ENCODE results near the gene ARRB1.

The ARRB1 gene

GRCh38 chr11:75303544-75304224, 47.8 kb downstream of the ARRB1 start:
- no peak for DNase-seq (ENCODE audit: low read depth)
- H3K4me3 ChIP-seq (replicated peaks; ENCODE audit: low read depth, low read length) = no peak overlapping the region
- no peak for TF ChIP-seq CTCF (IDR thresholded peaks at IDR 0.05; ENCODE audit: low read length, missing control alignments)

GRCh38 chr11:75302371-75302770, 49.1 kb downstream of the ARRB1 start:
- DNase-seq (ENCODE audit: low read depth) = no peak
- no peak overlapping the region for H3K4me3 ChIP-seq (replicated peaks; ENCODE audit: low read depth, low read length)

GRCh38 chr11:75301601-75302345, 49.7 kb downstream of the ARRB1 start:
- TF ChIP-seq CTCF (IDR thresholded peaks at IDR 0.05; ENCODE audit: low read length, missing control alignments) = no peak

More at GRCh38 chr11:75302371-75302770, 49.1 kb downstream of the ARRB1 start:
- no peak for TF ChIP-seq CTCF (IDR thresholded peaks at IDR 0.05; ENCODE audit: low read length, missing control alignments)

GRCh38 chr11:75301131-75301530, 50.3 kb downstream of the ARRB1 start:
- TF ChIP-seq CTCF (IDR thresholded peaks at IDR 0.05; ENCODE audit: low read length, missing control alignments) = no peak

More at GRCh38 chr11:75301601-75302345, 49.7 kb downstream of the ARRB1 start:
- DNase-seq (ENCODE audit: low read depth) = no peak
- no peak overlapping the region for H3K4me3 ChIP-seq (replicated peaks; ENCODE audit: low read depth, low read length)

GRCh38 chr11:75298976-75299260, 52.5 kb downstream of the ARRB1 start:
- no peak for TF ChIP-seq CTCF (IDR thresholded peaks at IDR 0.05; ENCODE audit: low read length, missing control alignments)
- no peak for DNase-seq (ENCODE audit: low read depth)
- no peak overlapping the region for H3K4me3 ChIP-seq (replicated peaks; ENCODE audit: low read depth, low read length)

More at GRCh38 chr11:75301131-75301530, 50.3 kb downstream of the ARRB1 start:
- DNase-seq (ENCODE audit: low read depth) = no peak
- H3K4me3 ChIP-seq (replicated peaks; ENCODE audit: low read depth, low read length) = no peak overlapping the region

GRCh38 chr11:75298191-75298975, 53.1 kb downstream of the ARRB1 start:
- DNase-seq (ENCODE audit: low read depth) = no peak
- no peak for TF ChIP-seq CTCF (IDR thresholded peaks at IDR 0.05; ENCODE audit: low read length, missing control alignments)
- no peak overlapping the region for H3K4me3 ChIP-seq (replicated peaks; ENCODE audit: low read depth, low read length)
